HepG2 (cell line): ENCODE data around the gene KIF23. TPM values are rescaled to one million over a fixed set of nuclear protein-coding genes. Genes with fewer than 3 reads are reported as not detected.

Experiments
- ATAC-seq: fragments of 200-7000 bp; cut with Tn5 transposase; 3 replicates; pipeline ENCODE4 v1.9.1; 2020; ENCODE audit warnings: mild to moderate bottlenecking, moderate library complexity
- BruUV-seq: library from RNA; stranded (reverse); fragments of 400-500 nt; replicated peaks from 2 replicates; lab custom pipeline; 2021; lab: Mats Ljungman, UMichigan
- CTCF ChIA-PET: fragments of 300-600 bp; formaldehyde crosslinking; extraction: SDS; loops from one replicate; lab custom pipeline; 2021; ENCODE audit warnings: low total read pairs, inconsistent platforms, low intra/inter-chr PET ratio; lab: Yijun Ruan, JAX
- POLR2A ChIA-PET: fragments of 350-600 bp; sonication (Branson Sonifier 250); formaldehyde crosslinking; loops from one replicate; lab custom pipeline; 2020; ENCODE audit warnings: antibody characterized with exemption, inconsistent platforms; lab: Yijun Ruan, JAX
- DNase-seq: peaks from one replicate; pipeline ENCODE4 v3.0.0-alpha.2; 2015; ENCODE audit warnings: low spot score
- FAIRE-seq: peaks from 3 replicates; lab custom pipeline; 2011; peaks lifted over from hg19 to GRCh38; lab: Jason Lieb, UNC
- H2AFZ ChIP-seq: one replicate; pipeline ENCODE4 v1.6.1; 2011; ENCODE audit warnings: low read length, inconsistent platforms
- H3K27ac ChIP-seq: fragments of 300-600 bp; 3 replicates; pipeline ENCODE4 v1.8.0; 2011; ENCODE audit warnings: mixed run types, mild to moderate bottlenecking, mixed read lengths, low read length, inconsistent platforms; ENCODE audit not compliant: insufficient read depth; ENCODE audit errors: extremely low read length
- H3K27me3 ChIP-seq, 2 experiments: fragments of 200-600 bp in 1 of 2; 2 replicates in 1 of 2; 3 replicates in 1 of 2; pipeline versions ENCODE4 v1.6.0 to v1.8.0; 2011; ENCODE audit warnings: low read length in 2 of 2, mild to moderate bottlenecking in 2 of 2, moderate library complexity in 2 of 2, inconsistent platforms in 1 of 2; ENCODE audit not compliant: insufficient read depth in 2 of 2, control insufficient read depth in 1 of 2
- H3K36me3 ChIP-seq, 2 experiments: fragments of 200-600 bp in 1 of 2; replicated peaks in 1 of 2; 2 replicates in 1 of 2; 3 replicates in 1 of 2; pipeline versions ENCODE4 v1.5.1 to v1.8.0; 2011; ENCODE audit warnings: low read length in 2 of 2, inconsistent platforms in 1 of 2; ENCODE audit not compliant: insufficient read depth in 2 of 2, control insufficient read depth in 1 of 2
- H3K4me1 ChIP-seq: 2 replicates; pipeline ENCODE4 v1.5.1; 2012; ENCODE audit warnings: low read length, inconsistent platforms; ENCODE audit not compliant: insufficient read depth
- H3K4me2 ChIP-seq: 2 replicates; pipeline ENCODE4 v1.6.0; 2011; ENCODE audit warnings: low read depth, low read length, inconsistent platforms
- H3K4me3 ChIP-seq, 3 experiments: fragments of 200-600 bp in 1 of 3; sonication (generic), shearing (Covaris generic) in 1 of 3; replicated peaks in 1 of 3; 2 replicates each; pipeline ENCODE4 v1.5.1; 2011 to 2016; ENCODE audit warnings: low read length in 3 of 3, inconsistent platforms in 2 of 3, low read depth in 2 of 3, mild to moderate bottlenecking in 2 of 3, control low read depth in 1 of 3, mixed read lengths in 1 of 3; ENCODE audit not compliant: insufficient read depth in 1 of 3
- H3K79me2 ChIP-seq: one replicate; pipeline ENCODE4 v1.6.1; 2011; ENCODE audit warnings: low read length, inconsistent platforms; ENCODE audit not compliant: insufficient read depth
- H3K9ac ChIP-seq: 2 replicates; pipeline ENCODE4 v1.6.0; 2011; ENCODE audit warnings: mild to moderate bottlenecking, low read depth, low read length, inconsistent platforms; ENCODE audit not compliant: insufficient read depth
- H3K9me3 ChIP-seq: 2 replicates; pipeline ENCODE4 v1.5.1; 2012; ENCODE audit warnings: mild to moderate bottlenecking, low read length
- H4K20me1 ChIP-seq: 2 replicates; pipeline ENCODE4 v1.6.0; 2011; ENCODE audit warnings: inconsistent platforms, mild to moderate bottlenecking, low read length, moderate library complexity; ENCODE audit not compliant: insufficient read depth
- DPF2 ChIP-seq: sonication (generic); formaldehyde crosslinking; IDR thresholded peaks from 2 replicates; pipeline ENCODE4 v1.4.0; 2020; ENCODE audit warnings: mild to moderate bottlenecking, low read depth, missing genetic modification reagents, borderline replicate concordance
- EP300 ChIP-seq, 3 experiments: sonication (generic) in 1 of 3; formaldehyde crosslinking in 1 of 3; IDR thresholded peaks; 2 replicates each; pipeline versions ENCODE4 v1.5.1 to v1.6.1; 2011 to 2020; ENCODE audit warnings: low read depth in 2 of 3, low read length in 2 of 3, borderline replicate concordance in 1 of 3, improper control_type of control experiment in 1 of 3, mild to moderate bottlenecking in 1 of 3, missing genetic modification reagents in 1 of 3, moderate library complexity in 1 of 3
- MAZ ChIP-seq, 2 experiments: sonication (generic) in 1 of 2; formaldehyde crosslinking in 1 of 2; IDR thresholded peaks; 2 replicates each; pipeline versions ENCODE4 v1.5.0 to v1.6.1; 2012 to 2020; ENCODE audit warnings: low read depth in 2 of 2, mild to moderate bottlenecking in 2 of 2, borderline replicate concordance in 1 of 2, improper control_type of control experiment in 1 of 2, low read length in 1 of 2, missing genetic modification reagents in 1 of 2, moderate library complexity in 1 of 2
- NBN ChIP-seq: fragments of 450-650 bp; conservative IDR thresholded peaks from 2 replicates; pipeline ENCODE4 v1.6.1; 2017
- RBFOX2 ChIP-seq: fragments of 200-400 bp; formaldehyde crosslinking; IDR thresholded peaks from 2 replicates; pipeline ENCODE4 v1.6.1; 2017; ENCODE audit warnings: low read depth, mild to moderate bottlenecking, low read length
- TCF12 ChIP-seq, 2 experiments: fragments of 450-650 bp in 1 of 2; sonication (generic) in 1 of 2; formaldehyde crosslinking in 1 of 2; IDR thresholded peaks; 2 replicates each; pipeline versions ENCODE4 v1.6.1 to v1.8.0; 2017 to 2022; ENCODE audit warnings: antibody characterized with exemption in 1 of 2, mild to moderate bottlenecking in 1 of 2, missing genetic modification reagents in 1 of 2, moderate library complexity in 1 of 2
- TFDP2 ChIP-seq: sonication (generic); formaldehyde crosslinking; IDR thresholded peaks from 2 replicates; pipeline ENCODE4 v1.4.0; 2020; ENCODE audit warnings: missing genetic modification reagents
- ZBTB25 ChIP-seq: IDR thresholded peaks from 2 replicates; pipeline ENCODE4 v1.6.1; 2018; ENCODE audit warnings: missing genetic modification reagents
- ZBTB33 ChIP-seq: sonication (generic); formaldehyde crosslinking; IDR thresholded peaks from 2 replicates; pipeline ENCODE4 v1.4.0; 2020; ENCODE audit warnings: missing genetic modification reagents
- ZNF33A ChIP-seq: sonication (generic); formaldehyde crosslinking; IDR thresholded peaks from 2 replicates; pipeline ENCODE4 v1.5.1; 2020; ENCODE audit warnings: missing genetic modification reagents, mild to moderate bottlenecking, moderate library complexity, borderline replicate concordance
- ZNF672 ChIP-seq: sonication (generic); formaldehyde crosslinking; IDR thresholded peaks from 2 replicates; pipeline ENCODE4 v1.8.1; 2022; ENCODE audit warnings: missing genetic modification reagents
- ZNF777 ChIP-seq: sonication (generic); formaldehyde crosslinking; IDR thresholded peaks from 2 replicates; pipeline ENCODE4 v1.4.0; 2020; ENCODE audit warnings: missing genetic modification reagents
- ZNF780A ChIP-seq: sonication (generic); formaldehyde crosslinking; IDR thresholded peaks from 2 replicates; pipeline ENCODE4 v1.8.0; 2022; ENCODE audit warnings: mild to moderate bottlenecking, missing genetic modification reagents, moderate library complexity
- ZSCAN21 ChIP-seq: sonication (generic); formaldehyde crosslinking; IDR thresholded peaks from 2 replicates; pipeline ENCODE4 v1.8.0; 2022; ENCODE audit warnings: mild to moderate bottlenecking, missing genetic modification reagents, moderate library complexity, borderline replicate concordance
- WGBS: methylation state at CpG from one replicate; pipeline ENCODE4 v1.1.6; 2017; ENCODE audit warnings: low lambda C conversion rate; 5-methylcytosine and 5-hydroxymethylcytosine counted together
- in situ Hi-C: cut with HindIII; loops from 2 replicates; pipeline ENCODE4 v1.10.0; 2017; ENCODE audit warnings: low pct_unique_long_range_greater_than_20kb; ENCODE audit not compliant: extremely low pct_ligation_motif_present
- intact Hi-C: fragments of 100-400 bp; cut with micrococcal nuclease; formaldehyde crosslinking; loops from one replicate; pipeline ENCODE4 v1.10.0; 2022; ENCODE audit not compliant: unreplicated experiment
- polyA plus RNA-seq, 8 experiments: library from polyadenylated mRNA; depleted of rRNA in 3 of 8; stranded (reverse) in 7 of 8; unstranded in 1 of 8; fragments of >200 nt; fragmentation: Illumina TruSeq in 4 of 8; extraction: Trizol in 4 of 8; gene quantifications; 2 replicates each; pipeline versions ENCODE4 v1.2.1 to v1.2.3, GENCODE V29; 2011 to 2016; ENCODE audit warnings: low read depth in 4 of 8, missing spikeins in 1 of 8, mixed read lengths in 1 of 8; ENCODE audit not compliant: insufficient read depth in 1 of 8
- total RNA-seq, 5 experiments: library from RNA; depleted of rRNA; stranded (reverse); fragments of >200 nt; fragmentation: Illumina TruSeq; extraction: Trizol; gene quantifications; 2 replicates each; pipeline ENCODE4 v1.2.3, GENCODE V29; 2016; ENCODE audit warnings: low read depth in 1 of 5

KIF23 gene
- total and polyA plus RNA-seq, 2 of the 13 experiments (the other 11 are each of a cell fraction or from before 2014, with no cell fraction given), result 11.3 to 38.1 TPM

GRCh38 chr15:69398491-69398891 lies 15.7 kb upstream of the KIF23 start:
- Histone ChIP-seq H3K4me2 (no peak overlapping the region), H3K27ac (no peak overlapping the region), H3K79me2 (no peaks in the 10 kb centered on the region), H3K4me1 (peaks cover 20% of the 10 kb centered on the region), H3K4me3 (no peak overlapping the region), H2AFZ (no peak overlapping the region), H3K27me3 (peaks cover 2 to 20% of the 10 kb centered on the region in 2 experiments; a peak in 4 of 5 replicates), H3K36me3 (no peaks in the 10 kb centered on the region), H4K20me1 (no peaks in the 10 kb centered on the region), H3K9me3 (no peaks in the 10 kb centered on the region), H3K9ac (no peak overlapping the region)
- CTCF ChIA-PET, result no interaction called here
- TF ChIP-seq ZBTB25 (CRISPR knock-in tag) (no peak), MAZ (IDR thresholded peaks at IDR 0.05; ENCODE audit: borderline replicate concordance, low read depth, low read length) (no peak), MAZ (CRISPR knock-in tag; IDR thresholded peaks at IDR 0.05; ENCODE audit: low read depth) (no peak), TFDP2 (no peak), ZNF672 (CRISPR knock-in tag) (no peak), ZNF777 (no peak), ZNF780A (no peak), TCF12 (IDR thresholded peaks at IDR 0.05) (no peak), TCF12 (CRISPR knock-in tag; IDR thresholded peaks at IDR 0.05) (no peak), ZNF33A (no peak), DPF2 (CRISPR knock-in tag) (no peak), ZSCAN21 (no peak), EP300 (IDR thresholded peaks at IDR 0.05; ENCODE audit: low read depth in 2 of 2, low read length in 2 of 2) (no peak), EP300 (CRISPR knock-in tag; IDR thresholded peaks at IDR 0.05; ENCODE audit: borderline replicate concordance) (no peak), RBFOX2 (no peak), NBN (no peak), ZBTB33 (CRISPR knock-in tag) (no peak)
- 36% methylated on average over 5 of the region's 7 CpGs for WGBS
- POLR2A ChIA-PET, result no interaction called here
- in situ Hi-C loops, result loop anchor here (5.0 kb wide), 1 partner anchor 341 kb away; no protein-coding TSS in a partner anchor
- intact Hi-C loops, result loop anchor here (5.0 to 10.0 kb wide), 2 partner anchors 234 to 1346 kb away; partner anchors contain the start of genes GLCE and PIAS1
- BruUV-seq, result no TSS peak
- no peak for DNase-seq
- ATAC-seq, result no peak
- FAIRE-seq, result no peak
